IMR-90 (cell line): ENCODE data around the gene SEC16A. TPM values are rescaled to one million over a fixed set of nuclear protein-coding genes. Genes with fewer than 3 reads are reported as not detected.

ENCODE experiments used
- ATAC-seq: fragments of 200-7000 bp; cut with Tn5 transposase; 2 replicates; pipeline ENCODE4 v1.9.1; 2020; ENCODE audit warnings: low read depth, mild to moderate bottlenecking, moderate library complexity
- BruUV-seq: library from RNA; stranded (reverse); fragments of 400-500 nt; replicated peaks from 2 replicates; lab custom pipeline; 2021; lab: Mats Ljungman, UMichigan
- CTCF ChIA-PET: fragments of 300-600 bp; formaldehyde crosslinking; extraction: SDS; loops from one replicate; lab custom pipeline; 2021; ENCODE audit warnings: antibody characterized with exemption; lab: Yijun Ruan, JAX
- POLR2A ChIA-PET: fragments of 300-600 bp; sonication (Branson Sonifier 250); formaldehyde crosslinking; loops from one replicate; lab custom pipeline; 2022; ENCODE audit warnings: antibody characterized with exemption; ENCODE audit not compliant: unreplicated experiment; lab: Charles Lee
- DNase-seq: peaks from one replicate; pipeline ENCODE4 v3.0.0; 2013
- H2AFZ ChIP-seq: replicated peaks from 2 replicates; pipeline ENCODE3; 2013; ENCODE audit warnings: low read length, mild to moderate bottlenecking; ENCODE audit not compliant: poor library complexity
- H2AK5ac ChIP-seq: 2 replicates; pipeline ENCODE4 v1.6.1; 2013; ENCODE audit warnings: low read depth, low read length, inconsistent platforms
- H2AK9ac ChIP-seq: replicated peaks from 2 replicates; pipeline ENCODE3; 2013; ENCODE audit warnings: mild to moderate bottlenecking, low read depth, low read length, moderate library complexity; ENCODE audit not compliant: poor library complexity
- H2BK120ac ChIP-seq: 2 replicates; pipeline ENCODE4 v1.6.1; 2013; ENCODE audit warnings: low read depth, low read length, inconsistent platforms
- H2BK15ac ChIP-seq: 3 replicates; pipeline ENCODE4 v1.6.1; 2013; ENCODE audit warnings: low read depth, low read length, inconsistent platforms
- H2BK20ac ChIP-seq: 2 replicates; pipeline ENCODE4 v1.6.1; 2013; ENCODE audit warnings: low read depth, mild to moderate bottlenecking, inconsistent platforms, low read length, moderate library complexity
- H2BK5ac ChIP-seq: 2 replicates; pipeline ENCODE4 v1.6.1; 2013; ENCODE audit warnings: mild to moderate bottlenecking, low read depth, low read length, inconsistent platforms; ENCODE audit not compliant: poor library complexity, severe bottlenecking
- H3K14ac ChIP-seq: replicated peaks from 2 replicates; pipeline ENCODE4 v1.6.1; 2013; ENCODE audit warnings: low read depth, low read length, inconsistent platforms
- H3K18ac ChIP-seq: 2 replicates; pipeline ENCODE4 v1.6.1; 2013; ENCODE audit warnings: low read depth, low read length, control low read depth
- H3K23ac ChIP-seq: 2 replicates; pipeline ENCODE4 v1.6.1; 2013; ENCODE audit warnings: low read depth, low read length, inconsistent platforms
- H3K27ac ChIP-seq: 2 replicates; pipeline ENCODE4 v1.5.1; 2013; ENCODE audit warnings: mild to moderate bottlenecking, control low read depth, low read length; ENCODE audit not compliant: insufficient read depth
- H3K27me3 ChIP-seq: 2 replicates; pipeline ENCODE4 v1.6.1; 2013; ENCODE audit warnings: low read length; ENCODE audit not compliant: control insufficient read depth, insufficient read depth
- H3K36me3 ChIP-seq: 2 replicates; pipeline ENCODE4 v1.6.1; 2013; ENCODE audit warnings: low read length, mixed read lengths; ENCODE audit not compliant: control insufficient read depth, insufficient read depth
- H3K4ac ChIP-seq: 2 replicates; pipeline ENCODE4 v1.6.1; 2013; ENCODE audit warnings: low read depth, low read length, inconsistent platforms
- H3K4me1 ChIP-seq: 2 replicates; pipeline ENCODE4 v1.6.1; 2013; ENCODE audit warnings: low read length, mixed read lengths; ENCODE audit not compliant: control insufficient read depth, insufficient read depth
- H3K4me2 ChIP-seq: 2 replicates; pipeline ENCODE4 v1.6.1; 2013; ENCODE audit warnings: low read depth, mild to moderate bottlenecking, control low read depth, low read length, moderate library complexity
- H3K4me3 ChIP-seq: 2 replicates; pipeline ENCODE4 v1.5.1; 2013; ENCODE audit warnings: low read depth, mild to moderate bottlenecking, control low read depth, low read length, moderate library complexity; ENCODE audit not compliant: insufficient read depth
- H3K56ac ChIP-seq: 2 replicates; pipeline ENCODE4 v1.6.1; 2013; ENCODE audit warnings: low read length, inconsistent platforms; ENCODE audit not compliant: insufficient read depth; ENCODE audit errors: extremely low read depth
- H3K79me1 ChIP-seq, 2 experiments: 2 replicates each; pipeline ENCODE4 v1.6.1; 2013; ENCODE audit warnings: low read length in 2 of 2, inconsistent platforms in 1 of 2, low read depth in 1 of 2
- H3K9ac ChIP-seq: 2 replicates; pipeline ENCODE4 v1.6.1; 2013; ENCODE audit warnings: low read depth, low read length, control low read depth
- H3K9me1 ChIP-seq: 2 replicates; pipeline ENCODE4 v1.6.1; 2013; ENCODE audit warnings: low read length, inconsistent platforms; ENCODE audit not compliant: insufficient read depth
- H3K9me3 ChIP-seq: 2 replicates; pipeline ENCODE4 v1.6.1; 2013; ENCODE audit warnings: low read length; ENCODE audit not compliant: control insufficient read depth, insufficient read depth
- H4K20me1 ChIP-seq: 2 replicates; pipeline ENCODE4 v1.6.1; 2013; ENCODE audit warnings: low read length, inconsistent platforms; ENCODE audit not compliant: insufficient read depth
- H4K5ac ChIP-seq: 2 replicates; pipeline ENCODE4 v1.6.1; 2013; ENCODE audit warnings: mild to moderate bottlenecking, low read depth, low read length, control low read depth
- H4K8ac ChIP-seq, 2 experiments: 2 replicates each; pipeline ENCODE4 v1.6.1; 2013; ENCODE audit warnings: low read depth in 2 of 2, low read length in 2 of 2, control low read depth in 1 of 2, inconsistent platforms in 1 of 2
- H4K91ac ChIP-seq: 2 replicates; pipeline ENCODE4 v1.6.1; 2013; ENCODE audit warnings: low read depth, low read length, inconsistent platforms; ENCODE audit not compliant: insufficient read depth
- BHLHE40 ChIP-seq: fragments of 150-350 bp; IDR thresholded peaks from 2 replicates; pipeline ENCODE4 v1.6.1; 2016; ENCODE audit warnings: mild to moderate bottlenecking, low read depth, low read length
- CEBPB ChIP-seq: IDR thresholded peaks from 2 replicates; pipeline ENCODE4 v1.6.1; 2012; ENCODE audit warnings: low read depth, low read length, improper control_type of control experiment
- CHD1 ChIP-seq: IDR thresholded peaks from 2 replicates; pipeline ENCODE4 v1.6.1; 2012; ENCODE audit warnings: low read depth, low read length, improper control_type of control experiment
- FOS ChIP-seq: fragments of 150-350 bp; IDR thresholded peaks from 2 replicates; pipeline ENCODE4 v1.6.1; 2016; ENCODE audit warnings: low read depth, low read length
- MAFK ChIP-seq: IDR thresholded peaks from 2 replicates; pipeline ENCODE4 v1.6.1; 2012; ENCODE audit warnings: low read depth, low read length, improper control_type of control experiment
- MAZ ChIP-seq: IDR thresholded peaks from 2 replicates; pipeline ENCODE4 v1.6.1; 2012; ENCODE audit warnings: low read depth, mild to moderate bottlenecking, low read length, improper control_type of control experiment, moderate library complexity, borderline replicate concordance
- MXI1 ChIP-seq: IDR thresholded peaks from 2 replicates; pipeline ENCODE4 v1.6.1; 2012; ENCODE audit warnings: low read depth, mild to moderate bottlenecking, low read length, moderate library complexity, borderline replicate concordance
- NFE2L2 ChIP-seq: fragments of 150-350 bp; IDR thresholded peaks from 2 replicates; pipeline ENCODE4 v1.6.1; 2016; ENCODE audit warnings: low read depth, mild to moderate bottlenecking, low read length
- POLR2A ChIP-seq: IDR thresholded peaks from 2 replicates; pipeline ENCODE4 v1.6.1; 2012; ENCODE audit warnings: mild to moderate bottlenecking, low read depth, low read length
- RAD21 ChIP-seq: IDR thresholded peaks from 2 replicates; pipeline ENCODE4 v1.6.1; 2012; ENCODE audit warnings: low read length, improper control_type of control experiment
- RCOR1 ChIP-seq: IDR thresholded peaks from 2 replicates; pipeline ENCODE4 v1.6.1; 2012; ENCODE audit warnings: mild to moderate bottlenecking, low read length, improper control_type of control experiment; ENCODE audit not compliant: insufficient replicate concordance
- RFX5 ChIP-seq: IDR thresholded peaks from 2 replicates; pipeline ENCODE4 v1.8.0; 2012; ENCODE audit warnings: low read depth, mild to moderate bottlenecking, low read length, moderate library complexity
- SMC3 ChIP-seq: fragments of 150-350 bp; IDR thresholded peaks from 2 replicates; pipeline ENCODE4 v1.6.1; 2016; ENCODE audit warnings: low read depth, mild to moderate bottlenecking, antibody characterized with exemption, low read length, moderate library complexity
- WGBS, 2 experiments: methylation state at CpG; one replicate each; pipeline versions ENCODE4 v1.1.5 to v1.1.7; 2013; ENCODE audit warnings: missing lambda C conversion rate in 2 of 2; ENCODE audit not compliant: insufficient read length in 1 of 2; ENCODE audit errors: extremely low coverage in 2 of 2; 5-methylcytosine and 5-hydroxymethylcytosine counted together
- dilution Hi-C: fragments of 300-500 bp; cut with HindIII; formaldehyde crosslinking; loops from one replicate; pipeline ENCODE4 v1.14.3; 2018; ENCODE audit warnings: low sequenced_read_pairs; ENCODE audit not compliant: unreplicated experiment
- in situ Hi-C: fragments of 300-500 bp; cut with MboI; formaldehyde crosslinking; loops from 3 replicates; pipeline ENCODE4 v1.14.3; 2019; ENCODE audit warnings: low sequenced_read_pairs, inconsistent platforms, mixed read lengths
- intact Hi-C: fragments of 100-400 bp; cut with micrococcal nuclease; formaldehyde crosslinking; loops from 2 replicates; pipeline ENCODE4 v1.10.0; 2022
- polyA plus RNA-seq, 3 experiments: library from polyadenylated mRNA; depleted of rRNA; stranded (reverse); fragments of >200 nt; gene quantifications; 2 replicates each; pipeline ENCODE4 v1.2.3, GENCODE V29; 2012; ENCODE audit warnings: low replicate concordance in 1 of 3
- total RNA-seq: library from RNA; depleted of rRNA; stranded (reverse); fragments of >200 nt; gene quantifications from 2 replicates; pipeline ENCODE4 v1.2.3, GENCODE V29; 2012
- TF ChIP-seq, protein P1 (sequence below): conservative IDR thresholded peaks from 2 replicates; pipeline ENCODE4 v1.5.1; 2012; ENCODE audit warnings: mild to moderate bottlenecking, low read depth, low read length, improper control_type of control experiment
- TF ChIP-seq, protein P2 (sequence below): fragments of 150-350 bp; IDR thresholded peaks from 2 replicates; pipeline ENCODE4 v1.6.1; 2016; ENCODE audit warnings: low read depth, mild to moderate bottlenecking, low read length, moderate library complexity, borderline replicate concordance
- TF ChIP-seq, protein P3 (sequence below): fragments of 150-350 bp; IDR thresholded peaks from 2 replicates; pipeline ENCODE4 v1.6.1; 2017; ENCODE audit warnings: mild to moderate bottlenecking, antibody characterized with exemption, low read length, low read depth

The SEC16A gene
- total and polyA plus RNA-seq, 2 of the 4 experiments (the other 2 are of a cell fraction) = 12.2 to 48.1 TPM

DNA sequence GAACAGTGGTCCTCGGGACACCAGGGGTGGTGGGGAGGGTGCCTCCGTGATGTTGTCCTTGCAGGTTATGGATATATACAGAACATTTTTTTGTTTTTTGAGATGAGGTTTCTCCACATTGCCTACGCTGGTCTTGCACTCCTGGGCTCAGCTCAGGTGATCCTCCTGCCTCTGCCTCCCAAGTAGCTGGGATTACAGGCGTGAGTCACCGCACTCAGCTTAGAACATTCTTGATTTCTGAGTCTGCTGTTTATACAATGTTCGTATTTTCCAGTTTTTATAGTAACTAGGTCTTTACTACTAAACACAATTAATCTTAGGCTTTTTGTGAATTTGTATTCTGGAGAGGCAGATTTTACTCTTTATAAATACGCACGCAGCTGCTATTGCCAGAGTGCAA lies 66.4 kb downstream of the SEC16A start:
- no peak overlapping the region for H3K56ac ChIP-seq
- no peak overlapping the region for H3K27ac ChIP-seq
- H2AFZ ChIP-seq = no peak overlapping the region
- peak; percentile 41 for DNase-seq
- TF ChIP-seq, protein P1, sequence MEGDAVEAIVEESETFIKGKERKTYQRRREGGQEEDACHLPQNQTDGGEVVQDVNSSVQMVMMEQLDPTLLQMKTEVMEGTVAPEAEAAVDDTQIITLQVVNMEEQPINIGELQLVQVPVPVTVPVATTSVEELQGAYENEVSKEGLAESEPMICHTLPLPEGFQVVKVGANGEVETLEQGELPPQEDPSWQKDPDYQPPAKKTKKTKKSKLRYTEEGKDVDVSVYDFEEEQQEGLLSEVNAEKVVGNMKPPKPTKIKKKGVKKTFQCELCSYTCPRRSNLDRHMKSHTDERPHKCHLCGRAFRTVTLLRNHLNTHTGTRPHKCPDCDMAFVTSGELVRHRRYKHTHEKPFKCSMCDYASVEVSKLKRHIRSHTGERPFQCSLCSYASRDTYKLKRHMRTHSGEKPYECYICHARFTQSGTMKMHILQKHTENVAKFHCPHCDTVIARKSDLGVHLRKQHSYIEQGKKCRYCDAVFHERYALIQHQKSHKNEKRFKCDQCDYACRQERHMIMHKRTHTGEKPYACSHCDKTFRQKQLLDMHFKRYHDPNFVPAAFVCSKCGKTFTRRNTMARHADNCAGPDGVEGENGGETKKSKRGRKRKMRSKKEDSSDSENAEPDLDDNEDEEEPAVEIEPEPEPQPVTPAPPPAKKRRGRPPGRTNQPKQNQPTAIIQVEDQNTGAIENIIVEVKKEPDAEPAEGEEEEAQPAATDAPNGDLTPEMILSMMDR = no peak
- TF ChIP-seq, protein P2, sequence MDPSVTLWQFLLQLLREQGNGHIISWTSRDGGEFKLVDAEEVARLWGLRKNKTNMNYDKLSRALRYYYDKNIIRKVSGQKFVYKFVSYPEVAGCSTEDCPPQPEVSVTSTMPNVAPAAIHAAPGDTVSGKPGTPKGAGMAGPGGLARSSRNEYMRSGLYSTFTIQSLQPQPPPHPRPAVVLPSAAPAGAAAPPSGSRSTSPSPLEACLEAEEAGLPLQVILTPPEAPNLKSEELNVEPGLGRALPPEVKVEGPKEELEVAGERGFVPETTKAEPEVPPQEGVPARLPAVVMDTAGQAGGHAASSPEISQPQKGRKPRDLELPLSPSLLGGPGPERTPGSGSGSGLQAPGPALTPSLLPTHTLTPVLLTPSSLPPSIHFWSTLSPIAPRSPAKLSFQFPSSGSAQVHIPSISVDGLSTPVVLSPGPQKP = no peak
- TF ChIP-seq MXI1 = no peak
- no peak for TF ChIP-seq BHLHE40
- no peak for TF ChIP-seq RFX5
- TF ChIP-seq CEBPB = no peak
- no peak for TF ChIP-seq NFE2L2
- no peak for TF ChIP-seq POLR2A
- no peak for TF ChIP-seq CHD1
- TF ChIP-seq, protein P3, sequence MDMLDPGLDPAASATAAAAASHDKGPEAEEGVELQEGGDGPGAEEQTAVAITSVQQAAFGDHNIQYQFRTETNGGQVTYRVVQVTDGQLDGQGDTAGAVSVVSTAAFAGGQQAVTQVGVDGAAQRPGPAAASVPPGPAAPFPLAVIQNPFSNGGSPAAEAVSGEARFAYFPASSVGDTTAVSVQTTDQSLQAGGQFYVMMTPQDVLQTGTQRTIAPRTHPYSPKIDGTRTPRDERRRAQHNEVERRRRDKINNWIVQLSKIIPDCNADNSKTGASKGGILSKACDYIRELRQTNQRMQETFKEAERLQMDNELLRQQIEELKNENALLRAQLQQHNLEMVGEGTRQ = no peak
- TF ChIP-seq MAZ = no peak
- TF ChIP-seq RAD21 = no peak
- TF ChIP-seq RCOR1 = no peak
- TF ChIP-seq FOS = no peak
- TF ChIP-seq SMC3 = no peak
- TF ChIP-seq MAFK = no peak
- H3K9me1 ChIP-seq = peaks cover 8% of the 10 kb centered on the region; the same call in 1 of the 2 replicates
- H3K36me3 ChIP-seq = peaks cover 72% of the 10 kb centered on the region
- H3K4me2 ChIP-seq = no peak overlapping the region
- intact Hi-C loops (no loop called here), in situ Hi-C loops (no loop called here), dilution Hi-C loops (no loop called here)
- no CpG with 5 or more reads among the region's 8 CpGs for WGBS, 2 experiments
- no peak overlapping the region for H4K91ac ChIP-seq
- no peak overlapping the region for H2BK20ac ChIP-seq
- H2AK5ac ChIP-seq = no peak overlapping the region
- no peak overlapping the region for H4K8ac ChIP-seq
- peak; percentile 53; the same call in 1 of the 2 replicates for ATAC-seq
- no peak overlapping the region for H3K9ac ChIP-seq
- H3K14ac ChIP-seq = no peak overlapping the region
- peaks cover 21% of the 10 kb centered on the region for H4K20me1 ChIP-seq
- peaks cover 5% of the 10 kb centered on the region for H3K4me1 ChIP-seq
- H2BK5ac ChIP-seq = no peak overlapping the region
- no peak overlapping the region for H3K23ac ChIP-seq
- no peak overlapping the region for H2BK120ac ChIP-seq
- no peak overlapping the region for H4K5ac ChIP-seq
- no peak overlapping the region for H3K4me3 ChIP-seq
- BruUV-seq = no TSS peak
- H3K9me3 ChIP-seq = no peaks in the 10 kb centered on the region
- no peak overlapping the region for H3K18ac ChIP-seq
- no peak overlapping the region for H2AK9ac ChIP-seq
- CTCF ChIA-PET = no interaction called here
- no peaks in the 10 kb centered on the region for H3K27me3 ChIP-seq
- peaks cover 10 to 47% of the 10 kb centered on the region in 2 experiments for H3K79me1 ChIP-seq
- H3K4ac ChIP-seq = no peak overlapping the region
- H2BK15ac ChIP-seq = no peak overlapping the region
- POLR2A ChIA-PET = no interaction called here
